Measurements from ENCODE around the gene SENP5. TPM values are rescaled to one million over a fixed set of nuclear protein-coding genes. Genes with fewer than 3 reads are reported as not detected.
A peak's percentile ranks its signal among the peaks of the same experiment; 100 is the strongest.

The SENP5 gene
- total and polyA plus RNA-seq, 9 of the 15 experiments (the other 6 are each of a cell fraction or from before 2014, with no cell fraction given), result 18.3 to 59.7 (median 35.8) TPM

DNA sequence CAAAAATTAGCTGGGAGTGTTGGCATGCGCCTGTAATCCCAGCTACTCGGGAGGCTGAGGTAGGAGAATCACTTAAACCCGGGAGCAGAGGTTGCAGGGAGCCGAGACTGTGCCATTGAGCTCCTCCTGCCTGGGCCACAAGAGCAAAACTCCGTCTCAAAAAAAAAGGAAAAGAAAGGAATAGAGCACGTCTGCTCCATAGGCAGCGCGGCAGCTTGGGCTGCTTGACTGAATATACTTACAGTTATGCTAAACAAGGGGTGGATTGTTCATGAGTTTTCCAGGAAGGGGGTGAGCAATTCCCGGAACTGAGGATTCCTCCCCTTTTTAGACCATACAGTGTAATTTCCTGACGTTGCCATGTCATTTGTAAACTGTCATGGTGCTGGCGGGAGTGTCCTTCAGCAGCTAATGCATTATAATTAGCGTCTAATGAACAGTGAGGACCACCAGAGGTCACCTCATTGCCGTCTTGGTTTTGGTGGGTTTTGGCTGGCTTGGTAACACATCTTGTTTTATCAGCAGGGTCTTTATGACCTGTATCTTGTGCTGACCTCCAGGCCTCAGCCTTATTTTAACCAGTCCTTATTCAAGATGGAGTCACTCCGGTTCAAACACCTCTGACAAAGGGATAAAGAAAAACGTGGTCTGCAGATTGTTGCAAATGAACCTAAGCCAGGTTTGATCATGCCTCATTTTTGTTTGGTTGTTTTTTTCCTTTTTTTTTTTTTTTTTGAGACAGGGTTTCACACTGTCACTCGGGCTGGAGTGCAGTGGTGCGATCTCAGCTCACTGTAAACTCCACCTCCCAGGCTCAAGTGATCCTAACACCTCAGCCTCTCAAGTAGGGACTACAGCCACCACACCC lies 24.9 kb upstream of the SENP5 start (continued):
- TF ChIP-seq HDAC8 (tag; IDR thresholded peaks at IDR 0.05) (peak; percentile 100), ZNF316 (IDR thresholded peaks at IDR 0.05) (peak; percentile 44), CC2D1A (IDR thresholded peaks at IDR 0.05) (peak; percentile 96), CREM (IDR thresholded peaks at IDR 0.05; ENCODE audit: low read depth) (peak; percentile 73), KAT8 (IDR thresholded peaks at IDR 0.05; ENCODE audit: low read depth) (no peak), ZNF77 (CRISPR knock-in tag; IDR thresholded peaks at IDR 0.05) (peak; percentile 64; the same call in 1 of the 2 replicates), ELF2 (CRISPR knock-in tag; IDR thresholded peaks at IDR 0.05) (peak; percentile 94), ZNF583 (CRISPR knock-in tag; IDR thresholded peaks at IDR 0.05) (peak; percentile 100), HIVEP1 (CRISPR knock-in tag; IDR thresholded peaks at IDR 0.05) (peak; percentile 100), SMAD1 (IDR thresholded peaks at IDR 0.05; ENCODE audit: low read depth, low read length, partially characterized antibody) (no peak), ZNF140 (CRISPR knock-in tag; IDR thresholded peaks at IDR 0.05) (peak; percentile 99)
- TF ChIP-seq, protein P1, sequence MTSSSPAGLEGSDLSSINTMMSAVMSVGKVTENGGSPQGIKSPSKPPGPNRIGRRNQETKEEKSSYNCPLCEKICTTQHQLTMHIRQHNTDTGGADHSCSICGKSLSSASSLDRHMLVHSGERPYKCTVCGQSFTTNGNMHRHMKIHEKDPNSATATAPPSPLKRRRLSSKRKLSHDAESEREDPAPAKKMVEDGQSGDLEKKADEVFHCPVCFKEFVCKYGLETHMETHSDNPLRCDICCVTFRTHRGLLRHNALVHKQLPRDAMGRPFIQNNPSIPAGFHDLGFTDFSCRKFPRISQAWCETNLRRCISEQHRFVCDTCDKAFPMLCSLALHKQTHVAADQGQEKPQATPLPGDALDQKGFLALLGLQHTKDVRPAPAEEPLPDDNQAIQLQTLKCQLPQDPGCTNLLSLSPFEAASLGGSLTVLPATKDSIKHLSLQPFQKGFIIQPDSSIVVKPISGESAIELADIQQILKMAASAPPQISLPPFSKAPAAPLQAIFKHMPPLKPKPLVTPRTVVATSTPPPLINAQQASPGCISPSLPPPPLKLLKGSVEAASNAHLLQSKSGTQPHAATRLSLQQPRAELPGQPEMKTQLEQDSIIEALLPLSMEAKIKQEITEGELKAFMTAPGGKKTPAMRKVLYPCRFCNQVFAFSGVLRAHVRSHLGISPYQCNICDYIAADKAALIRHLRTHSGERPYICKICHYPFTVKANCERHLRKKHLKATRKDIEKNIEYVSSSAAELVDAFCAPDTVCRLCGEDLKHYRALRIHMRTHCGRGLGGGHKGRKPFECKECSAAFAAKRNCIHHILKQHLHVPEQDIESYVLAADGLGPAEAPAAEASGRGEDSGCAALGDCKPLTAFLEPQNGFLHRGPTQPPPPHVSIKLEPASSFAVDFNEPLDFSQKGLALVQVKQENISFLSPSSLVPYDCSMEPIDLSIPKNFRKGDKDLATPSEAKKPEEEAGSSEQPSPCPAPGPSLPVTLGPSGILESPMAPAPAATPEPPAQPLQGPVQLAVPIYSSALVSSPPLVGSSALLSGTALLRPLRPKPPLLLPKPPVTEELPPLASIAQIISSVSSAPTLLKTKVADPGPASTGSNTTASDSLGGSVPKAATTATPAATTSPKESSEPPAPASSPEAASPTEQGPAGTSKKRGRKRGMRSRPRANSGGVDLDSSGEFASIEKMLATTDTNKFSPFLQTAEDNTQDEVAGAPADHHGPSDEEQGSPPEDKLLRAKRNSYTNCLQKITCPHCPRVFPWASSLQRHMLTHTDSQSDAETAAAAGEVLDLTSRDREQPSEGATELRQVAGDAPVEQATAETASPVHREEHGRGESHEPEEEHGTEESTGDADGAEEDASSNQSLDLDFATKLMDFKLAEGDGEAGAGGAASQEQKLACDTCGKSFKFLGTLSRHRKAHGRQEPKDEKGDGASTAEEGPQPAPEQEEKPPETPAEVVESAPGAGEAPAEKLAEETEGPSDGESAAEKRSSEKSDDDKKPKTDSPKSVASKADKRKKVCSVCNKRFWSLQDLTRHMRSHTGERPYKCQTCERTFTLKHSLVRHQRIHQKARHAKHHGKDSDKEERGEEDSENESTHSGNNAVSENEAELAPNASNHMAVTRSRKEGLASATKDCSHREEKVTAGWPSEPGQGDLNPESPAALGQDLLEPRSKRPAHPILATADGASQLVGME (CRISPR knock-in tag; IDR thresholded peaks at IDR 0.05), result peak; percentile 100
- TF ChIP-seq, protein P2, sequence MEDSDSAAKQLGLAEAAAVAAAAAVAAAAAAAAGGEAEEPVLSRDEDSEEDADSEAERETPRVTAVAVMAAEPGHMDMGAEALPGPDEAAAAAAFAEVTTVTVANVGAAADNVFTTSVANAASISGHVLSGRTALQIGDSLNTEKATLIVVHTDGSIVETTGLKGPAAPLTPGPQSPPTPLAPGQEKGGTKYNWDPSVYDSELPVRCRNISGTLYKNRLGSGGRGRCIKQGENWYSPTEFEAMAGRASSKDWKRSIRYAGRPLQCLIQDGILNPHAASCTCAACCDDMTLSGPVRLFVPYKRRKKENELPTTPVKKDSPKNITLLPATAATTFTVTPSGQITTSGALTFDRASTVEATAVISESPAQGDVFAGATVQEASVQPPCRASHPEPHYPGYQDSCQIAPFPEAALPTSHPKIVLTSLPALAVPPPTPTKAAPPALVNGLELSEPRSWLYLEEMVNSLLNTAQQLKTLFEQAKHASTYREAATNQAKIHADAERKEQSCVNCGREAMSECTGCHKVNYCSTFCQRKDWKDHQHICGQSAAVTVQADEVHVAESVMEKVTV (CRISPR knock-in tag; IDR thresholded peaks at IDR 0.05), result peak; percentile 92
- TF ChIP-seq, protein P3, sequence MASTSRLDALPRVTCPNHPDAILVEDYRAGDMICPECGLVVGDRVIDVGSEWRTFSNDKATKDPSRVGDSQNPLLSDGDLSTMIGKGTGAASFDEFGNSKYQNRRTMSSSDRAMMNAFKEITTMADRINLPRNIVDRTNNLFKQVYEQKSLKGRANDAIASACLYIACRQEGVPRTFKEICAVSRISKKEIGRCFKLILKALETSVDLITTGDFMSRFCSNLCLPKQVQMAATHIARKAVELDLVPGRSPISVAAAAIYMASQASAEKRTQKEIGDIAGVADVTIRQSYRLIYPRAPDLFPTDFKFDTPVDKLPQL (IDR thresholded peaks at IDR 0.05; ENCODE audit: extremely low read depth, insufficient read length), result no peak
- TF ChIP-seq, protein P4, sequence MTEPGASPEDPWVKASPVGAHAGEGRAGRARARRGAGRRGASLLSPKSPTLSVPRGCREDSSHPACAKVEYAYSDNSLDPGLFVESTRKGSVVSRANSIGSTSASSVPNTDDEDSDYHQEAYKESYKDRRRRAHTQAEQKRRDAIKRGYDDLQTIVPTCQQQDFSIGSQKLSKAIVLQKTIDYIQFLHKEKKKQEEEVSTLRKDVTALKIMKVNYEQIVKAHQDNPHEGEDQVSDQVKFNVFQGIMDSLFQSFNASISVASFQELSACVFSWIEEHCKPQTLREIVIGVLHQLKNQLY (CRISPR knock-in tag; conservative IDR thresholded peaks at IDR 0.05), result peak in 1 of 2 experiments; percentile 86; a peak in 1 of 4 replicates

Data from K562 (cell line).